Sciatic nerve (tissue), 2 donors: ENCODE results near the gene PDGFB. TPM values are rescaled to one million over a fixed set of nuclear protein-coding genes. Genes with fewer than 3 reads are reported as not detected.

Experiments used
- ATAC-seq: fragments of 200-7000 bp; cut with Tn5 transposase; one replicate; pipeline ENCODE4 v1.9.1; 2020; ENCODE audit warnings: mild to moderate bottlenecking, moderate library complexity
- DNase-seq: peaks from one replicate; pipeline ENCODE4 v3.0.0-alpha.2; 2020; ENCODE audit warnings: low spot score
- intact Hi-C: fragments of 100-400 bp; cut with DNase I; formaldehyde crosslinking; loops from one replicate; pipeline ENCODE4 v1.14.2; 2022
- total RNA-seq: library from RNA; stranded (reverse); fragmentation: NEBNext Ultra II Directional; extraction: Animal tissue kit (Norgen Biotek cat#: 25700); gene quantifications from one replicate; pipeline ENCODE4 v1.2.1, GENCODE V29; 2021
- donor health status: DM: no; HTN: no; CAD: no.
- donor health status: DM: no; HTN: no; CAD: no.

The PDGFB gene
- total RNA-seq, 1 donor from 2014 or later: 24.2 TPM

GRCh38 chr22:39279170-39279850 is 34.5 kb upstream of the PDGFB start:
- no peak for DNase-seq
- intact Hi-C loops: no loop called here
- ATAC-seq: no peak

- DNase-seq (no peak), ATAC-seq (no peak)
- intact Hi-C loops: no loop called here
These were observed 33.3 kb upstream of the PDGFB start for GRCh38 chr22:39278040-39278439.

- intact Hi-C loops: no loop called here
- ATAC-seq (no peak), DNase-seq (no peak)
These were observed 32.4 kb upstream of the PDGFB start for GRCh38 chr22:39277142-39277607.

- intact Hi-C loops: no loop called here
- DNase-seq (no peak), ATAC-seq (no peak)
These were observed 31.8 kb upstream of the PDGFB start for GRCh38 chr22:39276440-39277141.

- no peak for ATAC-seq
- DNase-seq: no peak
- intact Hi-C loops: no loop called here
These were observed 31.1 kb upstream of the PDGFB start for GRCh38 chr22:39275814-39276439.

GRCh38 chr22:39273950-39274887 is 29.4 kb upstream of the PDGFB start:
- intact Hi-C loops: no loop called here
- DNase-seq (no peak), ATAC-seq (no peak)

- ATAC-seq: no peak
- intact Hi-C loops: no loop called here
- no peak for DNase-seq
These were observed 26.0 kb upstream of the PDGFB start for GRCh38 chr22:39270792-39271191.

- no peak for DNase-seq
- ATAC-seq: no peak
- intact Hi-C loops: no loop called here
These were observed 25.5 kb upstream of the PDGFB start for GRCh38 chr22:39270280-39270679.

GRCh38 chr22:39269095-39269790 is 24.5 kb upstream of the PDGFB start:
- intact Hi-C loops: no loop called here
- DNase-seq: no peak

GRCh38 chr22:39268645-39269044 is 23.9 kb upstream of the PDGFB start:
- no peak for ATAC-seq
- no peak for DNase-seq
- intact Hi-C loops: no loop called here

More at GRCh38 chr22:39269095-39269790, 24.5 kb upstream of the PDGFB start:
- ATAC-seq: no peak

GRCh38 chr22:39267974-39268373 is 23.2 kb upstream of the PDGFB start:
- intact Hi-C loops: no loop called here
- ATAC-seq (no peak), DNase-seq (no peak)

- peak; percentile 62 for ATAC-seq
These were observed 21.7 kb upstream of the PDGFB start for GRCh38 chr22:39266398-39267030.

GRCh38 chr22:39265143-39265886 is 20.5 kb upstream of the PDGFB start:
- DNase-seq (no peak), ATAC-seq (no peak)
- intact Hi-C loops: no loop called here

More at GRCh38 chr22:39266398-39267030, 21.7 kb upstream of the PDGFB start:
- DNase-seq: no peak
- intact Hi-C loops: no loop called here

GRCh38 chr22:39264349-39265038 is 19.7 kb upstream of the PDGFB start:
- intact Hi-C loops: no loop called here
- ATAC-seq: peak; percentile 83
- no peak for DNase-seq

- ATAC-seq: no peak
- intact Hi-C loops: no loop called here
- no peak for DNase-seq
These were observed 19.0 kb upstream of the PDGFB start for GRCh38 chr22:39263626-39264348.

GRCh38 chr22:39259666-39260065 is 14.9 kb upstream of the PDGFB start:
- intact Hi-C loops: no loop called here
- no peak for DNase-seq
- no peak for ATAC-seq
